Gastroesophageal sphincter (tissue), 3 donors: Measurements from ENCODE around the gene CNKSR3.

Experiments
- CTCF ChIP-seq, 4 experiments: fragments of 200-600 bp in 2 of 4; fragments of 450-650 bp in 2 of 4; sonication (generic) in 1 of 4; IDR thresholded peaks; one replicate each; pipeline ENCODE4 v1.5.1; 2017 to 2019; ENCODE audit warnings: antibody characterized with exemption in 4 of 4, mild to moderate bottlenecking in 2 of 4, moderate library complexity in 2 of 4
- EP300 ChIP-seq: sonication (generic); formaldehyde crosslinking; IDR thresholded peaks from one replicate; pipeline ENCODE4 v1.6.1; 2017; ENCODE audit warnings: antibody characterized with exemption, mild to moderate bottlenecking
- POLR2A ChIP-seq, 2 donors: fragments of 450-650 bp; IDR thresholded peaks; one replicate each; pipeline ENCODE4 v1.6.1; 2017; ENCODE audit warnings: antibody characterized with exemption in 2 of 2, mild to moderate bottlenecking in 2 of 2, moderate library complexity in 1 of 2
- POLR2AphosphoS5 ChIP-seq: sonication (generic); formaldehyde crosslinking; IDR thresholded peaks from one replicate; pipeline ENCODE4 v1.6.1; 2017; ENCODE audit warnings: antibody characterized with exemption

- TF ChIP-seq CTCF (IDR thresholded peaks at IDR 0.05) (peak in 2 of 4 experiments; percentile 17 to 57), POLR2A (IDR thresholded peaks at IDR 0.05) (no peak), EP300 (no peak), POLR2AphosphoS5 (no peak)
Measured at GRCh38 chr6:154500769-154501577, 9.5 kb downstream of the CNKSR3 start.
